AG09319 (cell line): ENCODE measurements around the gene MGLL.

Experiments used
- DNase-seq: peaks from one replicate; pipeline ENCODE4 v3.0.0-alpha.2; 2010; ENCODE audit warnings: low read depth; ENCODE audit errors: extremely low read depth
- CTCF ChIP-seq: IDR thresholded peaks from 2 replicates; pipeline ENCODE4 v1.5.1; 2011; ENCODE audit warnings: low read depth, mild to moderate bottlenecking, inconsistent platforms, low read length, moderate library complexity

Gene MGLL

DNA sequence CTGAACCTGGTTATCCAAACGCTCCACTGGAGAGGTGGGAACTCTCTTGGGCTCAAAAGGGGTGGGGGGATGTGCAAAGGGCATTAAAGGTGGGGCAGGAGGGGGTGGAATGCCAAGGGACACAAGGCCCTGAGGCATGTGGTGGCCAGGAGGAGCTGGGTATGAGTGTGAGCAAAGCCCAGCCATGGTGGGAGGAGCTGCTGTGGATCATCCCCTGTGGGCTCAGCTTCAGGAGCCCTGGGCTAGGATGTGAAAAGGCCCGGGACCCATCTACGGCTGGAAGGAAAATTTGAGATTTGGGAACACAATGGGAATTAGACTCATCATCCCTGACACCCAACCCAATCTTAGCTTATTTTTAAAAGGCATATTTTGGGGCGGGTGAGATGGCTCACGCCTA is 33.3 kb downstream of the MGLL start:
- no peak for TF ChIP-seq CTCF
- DNase-seq: no peak

- no peak for TF ChIP-seq CTCF
- no peak for DNase-seq
Observed at GRCh38 chr3:127788451-127788909, 33.8 kb downstream of the MGLL start.

DNA sequence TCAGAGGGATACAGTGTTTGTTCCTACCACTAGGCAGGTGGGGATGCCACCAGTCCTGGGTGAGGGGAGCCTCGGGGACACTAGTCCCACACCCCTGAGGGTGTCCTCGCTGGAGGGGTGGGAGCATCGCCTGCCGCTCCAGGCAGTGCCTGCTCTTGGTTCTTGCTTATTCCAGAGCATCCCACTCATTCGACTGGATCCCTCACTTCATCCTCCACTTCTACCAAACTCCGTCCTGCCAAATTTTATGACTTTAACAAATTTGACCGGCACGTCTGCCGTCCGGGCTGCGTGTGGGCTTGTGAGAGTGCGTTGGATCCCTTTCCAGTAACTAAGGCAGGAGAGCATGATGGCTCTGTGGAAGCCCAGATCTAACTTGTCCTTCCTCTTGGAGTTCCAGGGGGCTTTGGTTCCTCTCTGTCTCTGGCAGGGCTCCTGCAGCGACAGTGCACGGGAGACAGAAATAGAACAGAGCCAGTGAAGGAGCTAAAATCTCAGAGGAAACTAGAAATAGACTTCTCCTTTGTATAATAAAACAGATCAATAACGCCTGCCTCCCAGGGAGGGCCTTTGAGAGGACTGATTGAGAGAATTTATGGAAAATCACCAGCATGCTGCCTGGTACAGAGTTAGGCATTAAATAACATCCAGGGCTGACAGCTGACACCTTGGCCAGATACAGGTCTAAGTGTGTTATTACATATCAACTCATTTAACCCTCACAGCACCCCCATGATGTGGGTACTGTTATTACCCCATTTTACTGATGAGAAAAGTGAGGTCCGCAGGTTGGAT is 34.5 kb downstream of the MGLL start:
- DNase-seq: no peak

GRCh38 chr3:127787071-127787490 is 35.2 kb downstream of the MGLL start:
- no peak for TF ChIP-seq CTCF
- no peak for DNase-seq

More for the DNA sequence above, 34.5 kb downstream of the MGLL start:
- TF ChIP-seq CTCF: no peak

- peak; percentile 32 for DNase-seq
- no peak for TF ChIP-seq CTCF
Observed at GRCh38 chr3:127786353-127787070, 35.8 kb downstream of the MGLL start.

GRCh38 chr3:127785711-127786265 is 36.5 kb downstream of the MGLL start:
- TF ChIP-seq CTCF: no peak
- DNase-seq: no peak
